ENCODE results near the gene MYBBP1A. TPM values are rescaled to one million over a fixed set of nuclear protein-coding genes. Genes with fewer than 3 reads are reported as not detected.
A peak's percentile ranks its signal among the peaks of the same experiment; 100 is the strongest.

The MYBBP1A gene
- total and polyA plus RNA-seq, 4 donors, result 12.2 to 23.3 (median 20.0) TPM

- no peak within 1 kb of the TSS for H3K9ac ChIP-seq (ENCODE audit: low read depth in 1 of 2, low read length in 2 of 2)
- no peak for TF ChIP-seq FOXA1 (IDR thresholded peaks at IDR 0.05)
- TF ChIP-seq, protein P1, sequence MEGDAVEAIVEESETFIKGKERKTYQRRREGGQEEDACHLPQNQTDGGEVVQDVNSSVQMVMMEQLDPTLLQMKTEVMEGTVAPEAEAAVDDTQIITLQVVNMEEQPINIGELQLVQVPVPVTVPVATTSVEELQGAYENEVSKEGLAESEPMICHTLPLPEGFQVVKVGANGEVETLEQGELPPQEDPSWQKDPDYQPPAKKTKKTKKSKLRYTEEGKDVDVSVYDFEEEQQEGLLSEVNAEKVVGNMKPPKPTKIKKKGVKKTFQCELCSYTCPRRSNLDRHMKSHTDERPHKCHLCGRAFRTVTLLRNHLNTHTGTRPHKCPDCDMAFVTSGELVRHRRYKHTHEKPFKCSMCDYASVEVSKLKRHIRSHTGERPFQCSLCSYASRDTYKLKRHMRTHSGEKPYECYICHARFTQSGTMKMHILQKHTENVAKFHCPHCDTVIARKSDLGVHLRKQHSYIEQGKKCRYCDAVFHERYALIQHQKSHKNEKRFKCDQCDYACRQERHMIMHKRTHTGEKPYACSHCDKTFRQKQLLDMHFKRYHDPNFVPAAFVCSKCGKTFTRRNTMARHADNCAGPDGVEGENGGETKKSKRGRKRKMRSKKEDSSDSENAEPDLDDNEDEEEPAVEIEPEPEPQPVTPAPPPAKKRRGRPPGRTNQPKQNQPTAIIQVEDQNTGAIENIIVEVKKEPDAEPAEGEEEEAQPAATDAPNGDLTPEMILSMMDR (IDR thresholded peaks at IDR 0.05; ENCODE audit: low read depth, low read length, missing input control), result no peak
- no peak for TF ChIP-seq RXRA (IDR thresholded peaks at IDR 0.05)
- no peak for TF ChIP-seq ATF3 (IDR thresholded peaks at IDR 0.05)
- TF ChIP-seq YY1 (IDR thresholded peaks at IDR 0.05), result no peak
- TF ChIP-seq HNF4A (conservative IDR thresholded peaks at IDR 0.05), result no peak
- no peak for TF ChIP-seq HNF4G (IDR thresholded peaks at IDR 0.05)
- TF ChIP-seq MAX (IDR thresholded peaks at IDR 0.05), result no peak
- TF ChIP-seq SP1 (IDR thresholded peaks at IDR 0.05), result no peak
- no peak for TF ChIP-seq ZBTB33 (IDR thresholded peaks at IDR 0.05)
- no peak for TF ChIP-seq NR2F2 (IDR thresholded peaks at IDR 0.05)
- TF ChIP-seq TAF1 (conservative IDR thresholded peaks at IDR 0.05), result no peak
- no peak for TF ChIP-seq EGR1 (IDR thresholded peaks at IDR 0.05; ENCODE audit: low read depth in 2 of 2)
- no peak for TF ChIP-seq FOXA2 (IDR thresholded peaks at IDR 0.05)
- no peak for TF ChIP-seq RAD21 (IDR thresholded peaks at IDR 0.05)
- no peak for TF ChIP-seq JUND (IDR thresholded peaks at IDR 0.05)
- TF ChIP-seq REST (IDR thresholded peaks at IDR 0.05), result no peak
- TF ChIP-seq GABPA (IDR thresholded peaks at IDR 0.05 in 1 of 2, conservative IDR thresholded peaks at IDR 0.05 in 1 of 2), result no peak
- peak within 1 kb of the TSS in 1 of 3 donors; percentile 46 for H3K4me3 ChIP-seq (ENCODE audit: low read depth in 1 of 3, low read length in 3 of 3)
- no peak within 1 kb of the TSS for H3K27ac ChIP-seq (ENCODE audit: low read depth in 1 of 2, low read length in 2 of 2)
- H3K4me1 ChIP-seq (ENCODE audit: control insufficient read depth in 4 of 4, insufficient read depth in 4 of 4, low read length in 3 of 4), result peaks cover 6 to 16% (median 11%) of the 10 kb centered on the region in 4 donors
- H3K27me3 ChIP-seq (ENCODE audit: control insufficient read depth in 4 of 4, insufficient read depth in 4 of 4, low read length in 3 of 4), result peaks cover 0 to 6% (median 1%) of the 10 kb centered on the region in 4 donors
- WGBS, result 2% methylated on average over 100 of the region's 100 CpGs
- DNase-seq (ENCODE audit: low spot score), result no peak
- no peaks in the 10 kb centered on the region for H3K36me3 ChIP-seq (ENCODE audit: control insufficient read depth in 4 of 4, insufficient read depth in 3 of 4, low read depth in 1 of 4, low read length in 3 of 4)
- H3K9me3 ChIP-seq (ENCODE audit: control insufficient read depth in 4 of 4, low read length in 3 of 4), result no peaks in the 10 kb centered on the region
Measured at GRCh38 chr17:4584101-4584916, 29.1 kb upstream of the MYBBP1A start, which contains the start of gene SMTNL2. TSS of gene SMTNL2 (plus strand) at chr17:4584529. CDS start at chr17:4584606, 77 bp downstream.

Measured in liver (tissue), 9 donors.